H9 (cell line): ENCODE results near the gene RNF32. TPM values are rescaled to one million over a fixed set of nuclear protein-coding genes. Genes with fewer than 3 reads are reported as not detected.

Source experiments
- DNase-seq: peaks from one replicate; pipeline ENCODE4 v3.0.0-alpha.2; 2017
- H2AFZ ChIP-seq: one replicate; pipeline ENCODE4 v1.6.1; 2013; ENCODE audit warnings: mild to moderate bottlenecking, low read length, control low read depth, moderate library complexity
- H2AK5ac ChIP-seq: 2 replicates; pipeline ENCODE4 v1.6.1; 2013; ENCODE audit warnings: low read length, control low read depth, mixed read lengths; ENCODE audit not compliant: insufficient read length
- H2BK120ac ChIP-seq: one replicate; pipeline ENCODE4 v1.6.1; 2013; ENCODE audit warnings: low read depth, mild to moderate bottlenecking, low read length, control low read depth, inconsistent platforms; ENCODE audit not compliant: poor library complexity, severe bottlenecking
- H2BK12ac ChIP-seq: 2 replicates; pipeline ENCODE4 v1.6.1; 2013; ENCODE audit warnings: low read length, control low read depth, mixed read lengths, low read depth; ENCODE audit not compliant: insufficient read length
- H2BK15ac ChIP-seq: 2 replicates; pipeline ENCODE4 v1.6.1; 2013; ENCODE audit warnings: low read depth, low read length, control low read depth
- H2BK20ac ChIP-seq: one replicate; pipeline ENCODE4 v1.6.1; 2013; ENCODE audit warnings: low read depth, mild to moderate bottlenecking, low read length, control low read depth, inconsistent platforms; ENCODE audit not compliant: poor library complexity, severe bottlenecking
- H2BK5ac ChIP-seq: 2 replicates; pipeline ENCODE4 v1.6.1; 2013; ENCODE audit warnings: low read length, control low read depth, mixed read lengths; ENCODE audit not compliant: insufficient read length
- H3K14ac ChIP-seq: 2 replicates; pipeline ENCODE4 v1.6.1; 2013; ENCODE audit warnings: low read length, control low read depth; ENCODE audit not compliant: insufficient read depth
- H3K18ac ChIP-seq: 2 replicates; pipeline ENCODE4 v1.6.1; 2013; ENCODE audit warnings: low read depth, mild to moderate bottlenecking, mixed read lengths, low read length, control low read depth; ENCODE audit not compliant: insufficient read length
- H3K23ac ChIP-seq: 2 replicates; pipeline ENCODE4 v1.6.1; 2013; ENCODE audit warnings: low read length, control low read depth, mixed read lengths, low read depth; ENCODE audit not compliant: insufficient read length
- H3K23me2 ChIP-seq: 2 replicates; pipeline ENCODE4 v1.6.1; 2013; ENCODE audit warnings: low read depth, mild to moderate bottlenecking, mixed read lengths, low read length, control low read depth; ENCODE audit not compliant: insufficient read length, poor library complexity, severe bottlenecking
- H3K27ac ChIP-seq: 2 replicates; pipeline ENCODE4 v1.5.1; 2013; ENCODE audit warnings: low read length, control low read depth, mixed read lengths, low read depth; ENCODE audit not compliant: insufficient read length
- H3K27me3 ChIP-seq: 2 replicates; pipeline ENCODE4 v1.6.1; 2013; ENCODE audit warnings: low read length, control low read depth, inconsistent platforms; ENCODE audit not compliant: insufficient read depth
- H3K4ac ChIP-seq: 2 replicates; pipeline ENCODE4 v1.6.1; 2013; ENCODE audit warnings: low read depth, mild to moderate bottlenecking, control low read depth, inconsistent platforms, low read length, moderate library complexity
- H3K4me1 ChIP-seq: 2 replicates; pipeline ENCODE4 v1.6.1; 2013; ENCODE audit warnings: low read length, control low read depth, inconsistent platforms; ENCODE audit not compliant: insufficient read depth
- H3K4me2 ChIP-seq: 2 replicates; pipeline ENCODE4 v1.6.1; 2013; ENCODE audit warnings: low read length, control low read depth, mixed read lengths; ENCODE audit not compliant: insufficient read length, insufficient read depth
- H3K56ac ChIP-seq: 2 replicates; pipeline ENCODE4 v1.6.1; 2013; ENCODE audit warnings: low read depth, mild to moderate bottlenecking, mixed read lengths, low read length, control low read depth; ENCODE audit not compliant: insufficient read length
- H3K79me1 ChIP-seq: 2 replicates; pipeline ENCODE4 v1.6.1; 2013; ENCODE audit warnings: low read depth, mild to moderate bottlenecking, moderate library complexity, low read length, control low read depth, inconsistent platforms; ENCODE audit not compliant: insufficient read depth, poor library complexity, severe bottlenecking
- H3K79me2 ChIP-seq: 2 replicates; pipeline ENCODE4 v1.6.1; 2013; ENCODE audit warnings: low read length, control low read depth, inconsistent platforms; ENCODE audit not compliant: insufficient read depth
- H3K9ac ChIP-seq: 2 replicates; pipeline ENCODE4 v1.6.1; 2013; ENCODE audit warnings: low read length, control low read depth, mixed read lengths; ENCODE audit not compliant: insufficient read length; ENCODE audit errors: extremely low read depth
- H3K9me3 ChIP-seq: one replicate; pipeline ENCODE4 v1.6.1; 2013; ENCODE audit warnings: low read depth, low read length, inconsistent platforms; ENCODE audit not compliant: control insufficient read depth
- H3T11ph ChIP-seq: one replicate; pipeline ENCODE4 v1.6.1; 2013; ENCODE audit warnings: mild to moderate bottlenecking, low read length, control low read depth, inconsistent platforms
- H4K20me1 ChIP-seq: one replicate; pipeline ENCODE4 v1.6.1; 2013; ENCODE audit not compliant: control insufficient read depth, insufficient read length, insufficient read depth
- H4K5ac ChIP-seq: 2 replicates; pipeline ENCODE4 v1.6.1; 2013; ENCODE audit warnings: low read depth, mild to moderate bottlenecking, mixed read lengths, low read length, control low read depth; ENCODE audit not compliant: insufficient read length
- H4K8ac ChIP-seq: replicated peaks from 2 replicates; pipeline ENCODE4 v1.6.1; 2013; ENCODE audit warnings: low read length, control low read depth, mixed read lengths, low read depth; ENCODE audit not compliant: insufficient read length
- H4K91ac ChIP-seq: 2 replicates; pipeline ENCODE4 v1.6.1; 2013; ENCODE audit warnings: low read depth, mild to moderate bottlenecking, moderate library complexity, mixed read lengths, low read length, control low read depth; ENCODE audit not compliant: insufficient read length
- H3K27ac Mint-ChIP-seq, 3 experiments: 2 replicates in 2 of 3; 3 replicates in 1 of 3; pipeline ENCODE4 v1.8.0; 2020 to 2021; ENCODE audit warnings: mixed read lengths in 3 of 3, mild to moderate bottlenecking in 1 of 3, moderate library complexity in 1 of 3
- H3K27me3 Mint-ChIP-seq: 2 replicates; pipeline ENCODE4 v1.8.0; 2021; ENCODE audit warnings: low read depth, mild to moderate bottlenecking, moderate library complexity, mixed read lengths
- H3K36me3 Mint-ChIP-seq, 3 experiments: 2 replicates in 2 of 3; 3 replicates in 1 of 3; pipeline ENCODE4 v1.8.0; 2020 to 2021; ENCODE audit warnings: low read depth in 3 of 3, mixed read lengths in 3 of 3; ENCODE audit not compliant: insufficient read depth in 1 of 3
- H3K4me1 Mint-ChIP-seq, 2 experiments: 2 replicates each; pipeline ENCODE4 v1.8.0; 2020; ENCODE audit warnings: mixed read lengths in 2 of 2
- H3K4me3 Mint-ChIP-seq, 2 experiments: 2 replicates in 1 of 2; 3 replicates in 1 of 2; pipeline ENCODE4 v1.8.0; 2020 to 2021; ENCODE audit warnings: mild to moderate bottlenecking in 2 of 2, mixed read lengths in 2 of 2, moderate library complexity in 1 of 2
- H3K9me3 Mint-ChIP-seq, 2 experiments: 2 replicates in 1 of 2; 3 replicates in 1 of 2; pipeline ENCODE4 v1.8.0; 2020; ENCODE audit warnings: mild to moderate bottlenecking in 2 of 2, mixed read lengths in 2 of 2, moderate library complexity in 1 of 2
- CTCF ChIP-seq: fragments of 200-600 bp; sonication (generic); conservative IDR thresholded peaks from 3 replicates; pipeline ENCODE4 v1.8.0; 2021; ENCODE audit warnings: antibody characterized with exemption, mild to moderate bottlenecking
- WGBS: extraction: QIAGEN DNeasy Blood & Tissue Kit; methylation state at CpG from one replicate; pipeline ENCODE4 v1.1.7; 2013; ENCODE audit warnings: missing lambda C conversion rate, low lambda C conversion rate, mixed read lengths; ENCODE audit not compliant: insufficient read length; ENCODE audit errors: extremely low coverage; 5-methylcytosine and 5-hydroxymethylcytosine counted together
- total RNA-seq: library from RNA; stranded (reverse); gene quantifications from 2 replicates; pipeline ENCODE4 v1.2.1, GENCODE V29; 2021

RNF32 gene
- total RNA-seq, 1 experiment from 2014 or later = 0.90 TPM

GRCh38 chr7:156629873-156630272 lies 10.7 kb upstream of the RNF32 start:
- H3K23me2 ChIP-seq = no peaks in the 10 kb centered on the region
- no peak overlapping the region for H4K91ac ChIP-seq
- no peak overlapping the region for H2AK5ac ChIP-seq
- no peak overlapping the region for H3K18ac ChIP-seq
- no peak overlapping the region for H3K23ac ChIP-seq
- no peak overlapping the region for H3K4me2 ChIP-seq
- H3K79me2 ChIP-seq = no peaks in the 10 kb centered on the region
- Mint-ChIP-seq H3K4me3 (no peak overlapping the region), H3K4me1 (peaks cover 4 to 10% of the 10 kb centered on the region in 2 experiments), H3K9me3 (peaks cover 25 to 32% of the 10 kb centered on the region in 2 experiments), H3K36me3 (peaks cover 15 to 29% (median 28%) of the 10 kb centered on the region in 3 experiments), H3K27me3 (peaks cover 4% of the 10 kb centered on the region; the same call in 1 of the 2 replicates), H3K27ac (no peak overlapping the region)
- no peak overlapping the region; the same call in 1 of the 2 replicates for H3K14ac ChIP-seq
- no peak overlapping the region for H2BK20ac ChIP-seq
- no peak overlapping the region for H2BK5ac ChIP-seq
- no peak overlapping the region for H2BK12ac ChIP-seq
- no peak overlapping the region for H3K4ac ChIP-seq
- no CpG with 5 or more reads among the region's 2 CpGs for WGBS
- no peak overlapping the region for H4K5ac ChIP-seq
- no peaks in the 10 kb centered on the region for H3K9me3 ChIP-seq
- no peak overlapping the region for H2BK120ac ChIP-seq
- no peak overlapping the region for H3K56ac ChIP-seq
- no peaks in the 10 kb centered on the region for H3K27me3 ChIP-seq
- no peak overlapping the region for H2AFZ ChIP-seq
- no peaks in the 10 kb centered on the region for H3K4me1 ChIP-seq
- TF ChIP-seq CTCF = no peak
- H4K8ac ChIP-seq = no peak overlapping the region
- no peak overlapping the region for H3K9ac ChIP-seq
- H4K20me1 ChIP-seq = no peaks in the 10 kb centered on the region
- no peak overlapping the region for H3T11ph ChIP-seq
- no peak overlapping the region for H3K27ac ChIP-seq
- H3K79me1 ChIP-seq = no peaks in the 10 kb centered on the region
- no peak overlapping the region for H2BK15ac ChIP-seq
- DNase-seq = no peak
